Right cardiac atrium (tissue), 5 donors: ENCODE measurements around the gene CYFIP2. TPM values are rescaled to one million over a fixed set of nuclear protein-coding genes. Genes with fewer than 3 reads are reported as not detected.
"Not testable (repeated sequence)": the region's sequence is repeated elsewhere in the genome, so short reads cannot be mapped to it uniquely, and the experiment has no call there.

Experiments used
- ATAC-seq, 2 donors: fragments of 200-7000 bp; cut with Tn5 transposase; one replicate each; pipeline versions ENCODE4 v1.8.0 to v1.9.1; 2020; ENCODE audit warnings: moderate library complexity in 2 of 2, mild to moderate bottlenecking in 1 of 2
- DNase-seq, 3 donors: peaks; one replicate each; pipeline ENCODE4 v3.0.0-alpha.2; 2020
- H3K27ac ChIP-seq: one replicate; pipeline ENCODE4 v1.5.1; 2013; ENCODE audit warnings: mild to moderate bottlenecking, low read length, control low read depth, moderate library complexity
- H3K27me3 ChIP-seq: one replicate; pipeline ENCODE4 v1.6.1; 2013; ENCODE audit not compliant: control insufficient read depth, insufficient read depth
- H3K4me1 ChIP-seq: one replicate; pipeline ENCODE4 v1.6.1; 2013; ENCODE audit warnings: low read length; ENCODE audit not compliant: control insufficient read depth, insufficient read depth
- H3K4me3 ChIP-seq: one replicate; pipeline ENCODE4 v1.5.1; 2013; ENCODE audit warnings: low read length, control low read depth
- H3K9me3 ChIP-seq: one replicate; pipeline ENCODE4 v1.6.1; 2013; ENCODE audit warnings: low read length; ENCODE audit not compliant: control insufficient read depth
- whole genome bisulfite sequencing: extraction: QIAGEN DNeasy Blood & Tissue Kit; methylation state at CpG from one replicate; pipeline ENCODE4 v1.1.7; 2013; 5-methylcytosine and 5-hydroxymethylcytosine counted together
- intact Hi-C, 4 donors: fragments of 100-400 bp; cut with DNase I; formaldehyde crosslinking; loops; one replicate each; pipeline versions ENCODE4 v1.11.0 to v1.14.0; 2022 to 2023
- polyA plus RNA-seq: library from polyadenylated mRNA; stranded (reverse); fragments of 200-250 nt; gene quantifications from one replicate; pipeline ENCODE4 v1.2.3, GENCODE V29; 2013
- total RNA-seq, 4 donors: library from RNA; stranded (reverse); fragmentation: NEBNext Ultra II Directional; extraction: Animal tissue kit (Norgen Biotek cat#: 25700); gene quantifications; one replicate each; pipeline ENCODE4 v1.2.1, GENCODE V29; 2021
- donor health status: healthy with polysubstance abuse.
- donor health status: DM: no; HTN: yes; CAD: no.
- donor health status: DM: no; HTN: no; CAD: no.
- donor health status: DM: no; HTN: yes; CAD: no; lungs with severe emphysema.
- donor health status: DM: yes; HTN: yes; CAD: no.

CYFIP2 gene
- total and polyA plus RNA-seq, 5 donors = 27.4 to 43.8 (median 36.7) TPM

DNA sequence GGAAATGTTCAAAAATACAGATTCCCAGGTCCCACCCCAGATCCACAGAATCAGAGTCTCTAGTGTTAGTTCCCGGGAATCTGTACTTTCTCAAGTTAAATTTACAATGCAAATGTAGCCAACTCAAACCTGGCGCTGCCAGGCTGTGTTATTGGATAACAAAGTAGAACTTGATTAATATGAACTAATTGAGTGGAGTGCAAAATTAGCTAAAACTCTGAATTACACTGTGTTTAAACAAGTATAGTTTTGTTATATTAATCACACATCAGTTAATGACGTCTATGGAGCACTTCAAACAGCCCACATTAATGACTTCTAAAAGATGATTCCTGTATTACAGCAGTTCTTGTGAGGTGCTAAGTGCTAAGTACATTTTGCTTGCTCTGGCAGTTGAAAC lies 32.4 kb upstream of the CYFIP2 start:
- Histone ChIP-seq H3K4me1 (no peaks in the 10 kb centered on the region), H3K27me3 (no peaks in the 10 kb centered on the region), H3K9me3 (no peaks in the 10 kb centered on the region), H3K27ac (no peak overlapping the region), H3K4me3 (no peak overlapping the region)
- WGBS = 84% methylated on average over 3 of the region's 3 CpGs
- DNase-seq = no peak
- intact Hi-C loops = no loop called here
- no peak for ATAC-seq

DNA sequence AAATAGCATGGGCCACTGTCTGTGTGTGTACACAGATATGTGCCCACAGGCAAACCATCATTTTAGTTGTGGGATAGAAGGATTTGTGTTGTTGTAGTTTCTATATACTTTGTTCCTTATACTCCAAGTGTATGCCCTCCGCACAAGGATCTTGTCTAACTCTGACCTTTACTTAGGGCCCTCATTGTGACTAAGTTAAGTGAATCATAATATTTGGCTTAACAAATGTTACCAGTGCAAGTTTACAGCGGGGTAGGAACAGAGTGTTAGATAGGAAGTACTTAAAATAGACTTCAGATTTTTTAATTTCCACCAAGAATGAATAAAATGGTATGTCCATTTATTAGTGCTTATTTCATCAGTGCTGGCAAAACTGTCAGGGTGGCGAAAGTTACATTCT lies 29.5 kb upstream of the CYFIP2 start:
- Histone ChIP-seq H3K4me1 (no peaks in the 10 kb centered on the region), H3K9me3 (no peaks in the 10 kb centered on the region), H3K4me3 (no peak overlapping the region), H3K27me3 (no peaks in the 10 kb centered on the region), H3K27ac (no peak overlapping the region)
- ATAC-seq (no peak), DNase-seq (no peak)
- WGBS = 79% methylated on average over 3 of the region's 3 CpGs
- intact Hi-C loops = no loop called here

DNA sequence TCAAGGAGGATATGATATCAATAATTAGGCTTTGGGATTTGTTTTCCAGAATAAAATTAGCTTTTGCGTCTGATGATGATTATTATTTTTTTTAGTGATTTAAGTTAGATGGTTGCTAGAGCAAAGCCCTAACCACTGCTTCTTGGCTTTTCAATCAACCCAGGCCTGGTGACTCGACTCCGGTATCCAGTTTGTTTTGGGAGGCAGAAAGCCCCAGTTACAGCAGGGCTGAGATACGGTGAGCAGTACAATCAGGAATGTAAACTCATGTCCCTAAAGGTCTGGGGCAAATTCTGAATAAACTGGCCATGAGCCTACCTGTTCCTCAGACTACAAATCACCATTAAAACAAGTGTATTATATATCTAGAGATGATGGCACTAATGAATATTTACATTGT lies 24.4 kb upstream of the CYFIP2 start:
- Histone ChIP-seq H3K27me3 (no peaks in the 10 kb centered on the region), H3K4me1 (peaks cover 3% of the 10 kb centered on the region), H3K9me3 (no peaks in the 10 kb centered on the region), H3K4me3 (no peak overlapping the region), H3K27ac (no peak overlapping the region)
- WGBS = 87% methylated on average over 4 of the region's 4 CpGs
- DNase-seq (no peak), ATAC-seq (no peak)
- intact Hi-C loops = no loop called here

DNA sequence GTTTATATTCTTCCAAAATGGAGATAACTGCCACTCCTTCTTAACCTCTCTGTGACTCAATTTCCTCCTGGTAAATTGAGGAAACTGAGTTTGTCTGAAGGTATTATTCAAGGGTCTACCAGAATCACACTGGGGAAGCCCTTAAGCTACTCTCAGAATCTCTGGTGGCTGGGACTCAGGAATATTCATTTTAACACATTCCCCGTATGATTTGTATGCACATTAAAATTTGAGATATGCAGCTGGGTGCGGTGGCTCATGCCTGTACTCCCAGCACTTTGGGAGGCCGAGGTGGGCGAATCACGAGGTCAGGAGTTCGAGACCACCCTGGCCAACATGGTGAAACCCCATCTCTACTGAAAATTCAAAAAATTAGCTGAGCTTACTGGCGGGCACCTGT lies 21.2 kb upstream of the CYFIP2 start:
- not testable (repeated sequence) for H3K27me3 ChIP-seq, H3K4me1 ChIP-seq, DNase-seq, H3K4me3 ChIP-seq, H3K9me3 ChIP-seq, ATAC-seq, H3K27ac ChIP-seq
- 79% methylated on average over 7 of the region's 7 CpGs for WGBS
- intact Hi-C loops = loop anchor here in 1 of 4 donors (5.0 kb wide), 1 partner anchor 68 kb away; no protein-coding TSS in a partner anchor

DNA sequence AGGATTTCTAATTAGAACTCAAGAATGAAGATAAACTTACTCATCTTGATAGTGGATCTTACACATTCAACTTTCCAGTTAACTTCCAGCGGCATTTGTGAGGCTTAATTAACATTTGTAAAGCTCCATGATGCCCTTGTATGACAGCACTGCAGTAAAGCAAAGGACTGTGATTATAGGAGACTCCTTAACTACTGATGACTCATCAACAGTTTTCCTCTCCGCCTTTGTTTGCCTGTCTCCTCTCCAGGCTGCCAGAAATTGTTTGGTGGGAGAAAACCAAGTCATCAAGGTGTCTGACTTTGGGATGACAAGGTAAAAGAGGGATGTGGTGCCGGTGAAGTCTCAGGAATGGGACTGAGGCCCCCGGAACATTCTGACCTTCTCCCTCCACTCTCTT lies 20.4 kb upstream of the CYFIP2 start:
- Histone ChIP-seq H3K4me1 (peaks cover 3% of the 10 kb centered on the region), H3K4me3 (no peak overlapping the region), H3K27me3 (no peaks in the 10 kb centered on the region), H3K27ac (no peak overlapping the region), H3K9me3 (no peaks in the 10 kb centered on the region)
- 68% methylated on average over 4 of the region's 4 CpGs for WGBS
- no peak for DNase-seq
- peak in 1 of 2 donors; percentile 28 for ATAC-seq
- intact Hi-C loops = loop anchor here in 1 of 4 donors (5.0 kb wide), 1 partner anchor 67 kb away; no protein-coding TSS in a partner anchor

DNA sequence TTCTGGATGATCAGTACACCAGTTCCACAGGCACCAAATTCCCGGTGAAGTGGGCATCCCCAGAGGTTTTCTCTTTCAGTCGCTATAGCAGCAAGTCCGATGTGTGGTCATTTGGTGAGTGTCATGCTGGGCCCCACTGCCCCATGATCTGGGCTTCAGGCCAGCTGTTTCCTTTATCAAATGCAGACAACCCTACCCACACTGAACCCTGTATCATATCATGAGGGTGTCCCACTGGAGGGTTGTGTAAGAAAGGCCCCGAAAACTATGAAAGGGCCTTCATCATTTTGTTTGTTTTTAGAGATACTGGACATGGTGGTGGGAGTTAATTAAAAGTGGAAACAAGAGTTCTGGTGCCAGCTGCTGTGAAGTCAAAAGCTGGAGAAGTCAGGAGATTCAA lies 20.0 kb upstream of the CYFIP2 start:
- Histone ChIP-seq H3K4me1 (peaks cover 3% of the 10 kb centered on the region), H3K27ac (no peak overlapping the region), H3K9me3 (no peaks in the 10 kb centered on the region), H3K27me3 (no peaks in the 10 kb centered on the region), H3K4me3 (no peak overlapping the region)
- peak in 1 of 2 donors; percentile 29 for ATAC-seq
- intact Hi-C loops = loop anchor here in 1 of 4 donors (5.0 kb wide), 1 partner anchor 66 kb away; no protein-coding TSS in a partner anchor
- 42% methylated on average over 4 of the region's 4 CpGs for WGBS
- DNase-seq = no peak

DNA sequence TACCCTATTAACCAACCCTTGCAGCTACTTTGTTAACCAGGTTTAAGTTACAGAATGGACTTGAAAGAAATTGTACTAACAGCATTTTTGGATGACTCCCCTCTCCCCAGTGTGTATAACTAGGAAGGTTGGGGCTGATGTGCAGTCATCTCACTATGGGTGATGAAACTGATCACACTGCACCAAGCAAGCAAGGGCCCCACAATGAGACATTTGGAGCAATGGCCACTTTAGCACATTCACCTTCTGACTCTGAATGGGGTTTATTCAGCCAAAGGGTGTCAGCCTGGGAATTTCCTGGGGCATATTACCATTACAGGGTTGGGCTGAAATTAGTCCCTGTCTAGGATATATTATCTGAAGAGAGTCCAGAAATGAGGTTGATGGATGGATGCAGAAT lies 18.7 kb upstream of the CYFIP2 start:
- Histone ChIP-seq H3K27me3 (no peaks in the 10 kb centered on the region), H3K4me1 (peaks cover 3% of the 10 kb centered on the region), H3K27ac (no peak overlapping the region), H3K4me3 (no peak overlapping the region), H3K9me3 (no peaks in the 10 kb centered on the region)
- DNase-seq (no peak), ATAC-seq (no peak)
- intact Hi-C loops = loop anchor here in 1 of 4 donors (5.0 kb wide), 1 partner anchor 65 kb away; no protein-coding TSS in a partner anchor

DNA sequence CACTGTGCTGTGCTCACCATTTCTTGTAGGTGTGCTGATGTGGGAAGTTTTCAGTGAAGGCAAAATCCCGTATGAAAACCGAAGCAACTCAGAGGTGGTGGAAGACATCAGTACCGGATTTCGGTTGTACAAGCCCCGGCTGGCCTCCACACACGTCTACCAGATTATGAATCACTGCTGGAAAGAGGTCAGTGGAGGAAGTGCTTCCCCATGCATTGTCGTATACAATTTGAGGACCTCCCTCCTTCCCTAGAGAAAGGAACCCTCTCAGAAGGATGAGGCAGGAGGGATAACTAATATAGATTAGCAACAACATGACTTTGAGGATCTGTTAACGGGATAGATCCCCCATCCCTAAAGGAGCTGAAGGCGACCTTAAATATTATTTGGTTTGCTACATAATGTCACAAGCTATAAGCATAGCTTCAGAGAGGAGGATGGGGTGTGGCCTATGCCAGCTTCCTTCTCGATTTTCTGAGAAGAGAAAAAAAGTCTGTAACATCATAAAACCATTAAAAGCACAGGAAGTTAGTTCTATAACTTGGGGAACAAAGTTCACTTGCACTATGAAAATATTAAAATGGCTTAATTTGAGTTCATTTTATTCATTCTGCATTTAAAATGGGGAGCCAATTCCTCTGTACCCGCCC lies 17.0 kb upstream of the CYFIP2 start:
- Histone ChIP-seq H3K4me3 (no peak overlapping the region), H3K27me3 (no peaks in the 10 kb centered on the region), H3K9me3 (no peaks in the 10 kb centered on the region), H3K4me1 (peaks cover 3% of the 10 kb centered on the region), H3K27ac (no peak overlapping the region)
- ATAC-seq (no peak), DNase-seq (no peak)
- 75% methylated on average over 11 of the region's 11 CpGs for WGBS
- intact Hi-C loops = loop anchor here in 1 of 4 donors (5.0 kb wide), 1 partner anchor 63 kb away; no protein-coding TSS in a partner anchor

DNA sequence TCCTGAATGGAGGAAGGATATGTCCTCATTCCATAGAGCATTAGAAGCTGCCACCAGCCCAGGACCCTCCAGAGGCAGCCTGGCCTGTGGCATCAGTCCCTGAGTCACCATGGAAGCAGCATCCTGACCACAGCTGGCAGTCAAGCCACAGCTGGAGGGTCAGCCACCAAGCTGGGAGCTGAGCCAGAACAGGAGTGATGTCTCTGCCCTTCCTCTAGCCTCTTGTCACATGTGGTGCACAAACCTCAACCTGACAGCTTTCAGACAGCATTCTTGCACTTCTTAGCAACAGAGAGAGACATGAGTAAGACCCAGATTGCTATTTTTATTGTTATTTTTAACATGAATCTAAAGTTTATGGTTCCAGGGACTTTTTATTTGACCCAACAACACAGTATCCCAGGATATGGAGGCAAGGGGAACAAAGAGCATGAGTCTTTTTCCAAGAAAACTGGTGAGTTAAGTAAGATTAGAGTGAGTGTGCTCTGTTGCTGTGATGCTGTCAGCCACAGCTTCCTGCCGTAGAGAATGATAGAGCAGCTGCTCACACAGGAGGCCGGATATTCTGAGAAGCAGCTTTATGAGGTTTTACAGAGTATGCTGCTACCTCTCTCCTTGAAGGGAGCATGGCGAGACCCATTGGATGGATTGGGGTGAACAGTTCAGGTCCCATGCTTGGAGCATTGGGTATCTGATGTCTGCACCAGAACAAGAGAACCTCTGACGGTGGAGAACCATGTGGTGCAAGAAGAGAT lies 13.0 kb upstream of the CYFIP2 start:
- 41% methylated on average over 4 of the region's 4 CpGs for WGBS

DNA sequence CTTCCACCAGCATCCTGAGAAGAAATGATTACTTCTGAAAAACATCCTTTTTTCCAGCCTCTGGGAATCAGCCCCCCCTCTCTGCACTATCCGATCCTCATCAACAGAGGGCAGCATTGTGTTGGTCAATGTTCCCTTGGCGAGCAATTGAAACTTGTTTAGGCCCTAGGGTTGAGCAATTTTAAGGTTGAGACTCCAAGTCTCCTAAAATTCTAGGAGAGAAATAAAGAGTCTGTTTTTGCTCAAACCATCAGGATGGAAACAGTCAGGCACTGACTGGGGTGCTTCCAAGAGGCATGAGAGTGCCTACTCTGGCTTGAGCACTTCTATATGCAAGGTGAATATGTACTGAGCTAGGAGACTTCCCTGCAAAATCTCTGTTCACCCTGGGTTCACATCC lies 12.4 kb upstream of the CYFIP2 start:
- ATAC-seq (peak; percentile 83 to 86), DNase-seq (peak; percentile 28 to 54 (median 52))
- H3K4me3 ChIP-seq = no peak overlapping the region
- no peak overlapping the region for H3K27ac ChIP-seq
- intact Hi-C loops = loop anchor here in 2 of 4 donors (5.0 to 10.0 kb wide), 3 partner anchors 54 to 109 kb away; partner anchors contain the start of gene MED7 (in 1 of the 2)
- 5% methylated on average over 2 of the region's 2 CpGs for WGBS
- no peaks in the 10 kb centered on the region for H3K27me3 ChIP-seq
- H3K9me3 ChIP-seq = no peaks in the 10 kb centered on the region
- no peaks in the 10 kb centered on the region for H3K4me1 ChIP-seq

More for the DNA sequence above, 13.0 kb upstream of the CYFIP2 start:
- no peaks in the 10 kb centered on the region for H3K4me1 ChIP-seq
- no peak overlapping the region for H3K4me3 ChIP-seq
- intact Hi-C loops = loop anchor here in 2 of 4 donors (5.0 to 10.0 kb wide), 3 partner anchors 54 to 108 kb away; partner anchors contain the start of gene MED7 (in 1 of the 2)
- no peaks in the 10 kb centered on the region for H3K9me3 ChIP-seq
- H3K27me3 ChIP-seq = no peaks in the 10 kb centered on the region
- no peak overlapping the region for H3K27ac ChIP-seq
- ATAC-seq (peak; percentile 28 to 39), DNase-seq (peak in 1 of 3 donors; percentile 20)

DNA sequence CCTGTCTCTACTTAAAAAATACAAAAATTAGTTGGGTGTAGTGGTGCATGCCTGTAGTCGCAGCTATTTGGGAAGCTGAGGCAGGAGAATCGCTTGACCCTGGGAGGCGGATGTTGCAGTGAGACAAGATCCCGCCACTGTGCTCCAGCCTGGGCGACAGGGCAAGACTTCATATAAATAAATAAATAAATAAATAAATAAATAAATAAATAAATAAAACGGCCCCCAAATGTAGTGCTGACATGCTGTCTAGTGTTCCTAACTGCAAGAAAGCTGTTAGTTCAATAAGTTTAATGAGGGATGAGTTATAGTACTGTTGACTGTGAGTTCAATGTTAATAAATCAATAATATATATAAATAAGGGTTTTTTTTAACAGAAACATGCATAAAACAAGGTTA lies 7.5 kb upstream of the CYFIP2 start:
- ATAC-seq = no peak
- intact Hi-C loops = loop anchor here in 2 of 4 donors (5.0 to 10.0 kb wide), 2 partner anchors 54 to 114 kb away; partner anchors contain the start of gene MED7 (in 1 of the 2)

More for the DNA sequence above, 7.5 kb upstream of the CYFIP2 start:
- Histone ChIP-seq H3K27me3 (no peaks in the 10 kb centered on the region), H3K9me3 (no peaks in the 10 kb centered on the region), H3K4me1 (no peaks in the 10 kb centered on the region), H3K27ac (no peak overlapping the region), H3K4me3 (no peak overlapping the region)
- WGBS = 92% methylated on average over 6 of the region's 6 CpGs
- no peak for DNase-seq
